Mammary epithelial cell (primary cell): Measurements from ENCODE around the gene CHCHD1.

ENCODE experiments used
- EZH2 ChIP-seq: IDR thresholded peaks from 2 replicates; pipeline ENCODE4 v1.6.1; 2012; ENCODE audit warnings: low read length, inconsistent platforms, borderline replicate concordance
- TF ChIP-seq, protein P1 (sequence below), 2 donors: IDR thresholded peaks in 1 of 2; conservative IDR thresholded peaks in 1 of 2; 2 replicates each; pipeline ENCODE4 v1.5.1; 2011 to 2012; ENCODE audit warnings: inconsistent platforms in 2 of 2, low read length in 2 of 2, mild to moderate bottlenecking in 2 of 2, control low read depth in 1 of 2, low read depth in 1 of 2; ENCODE audit not compliant: insufficient read depth in 1 of 2; ENCODE audit errors: extremely low read depth in 1 of 2

DNA sequence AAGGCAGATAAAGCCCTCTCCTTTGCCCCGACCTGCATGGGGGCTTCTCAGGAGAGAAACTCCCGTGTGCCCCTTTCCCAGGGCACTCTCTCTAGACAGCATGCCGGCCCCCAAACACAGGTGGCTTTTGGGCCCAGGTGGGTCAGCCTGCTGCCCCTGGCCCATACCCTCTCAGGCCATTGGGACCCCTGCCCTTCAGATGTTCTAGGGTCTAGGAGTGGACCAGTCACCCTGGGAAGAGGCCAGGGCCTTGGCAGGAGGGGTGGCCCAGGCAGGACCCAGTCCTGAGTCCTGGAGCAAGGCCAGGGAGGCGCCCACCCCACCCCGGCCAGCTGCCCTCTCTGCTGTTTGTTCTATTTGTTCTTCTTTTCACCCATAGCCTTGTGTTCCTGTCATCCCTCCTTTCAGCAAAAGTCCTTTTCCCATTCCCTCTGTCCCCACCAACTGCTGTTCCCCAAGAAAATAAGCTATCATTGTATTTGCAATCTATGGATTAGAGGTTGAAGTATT is 47.0 kb upstream of the CHCHD1 start:
- TF ChIP-seq, protein P1, sequence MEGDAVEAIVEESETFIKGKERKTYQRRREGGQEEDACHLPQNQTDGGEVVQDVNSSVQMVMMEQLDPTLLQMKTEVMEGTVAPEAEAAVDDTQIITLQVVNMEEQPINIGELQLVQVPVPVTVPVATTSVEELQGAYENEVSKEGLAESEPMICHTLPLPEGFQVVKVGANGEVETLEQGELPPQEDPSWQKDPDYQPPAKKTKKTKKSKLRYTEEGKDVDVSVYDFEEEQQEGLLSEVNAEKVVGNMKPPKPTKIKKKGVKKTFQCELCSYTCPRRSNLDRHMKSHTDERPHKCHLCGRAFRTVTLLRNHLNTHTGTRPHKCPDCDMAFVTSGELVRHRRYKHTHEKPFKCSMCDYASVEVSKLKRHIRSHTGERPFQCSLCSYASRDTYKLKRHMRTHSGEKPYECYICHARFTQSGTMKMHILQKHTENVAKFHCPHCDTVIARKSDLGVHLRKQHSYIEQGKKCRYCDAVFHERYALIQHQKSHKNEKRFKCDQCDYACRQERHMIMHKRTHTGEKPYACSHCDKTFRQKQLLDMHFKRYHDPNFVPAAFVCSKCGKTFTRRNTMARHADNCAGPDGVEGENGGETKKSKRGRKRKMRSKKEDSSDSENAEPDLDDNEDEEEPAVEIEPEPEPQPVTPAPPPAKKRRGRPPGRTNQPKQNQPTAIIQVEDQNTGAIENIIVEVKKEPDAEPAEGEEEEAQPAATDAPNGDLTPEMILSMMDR (conservative IDR thresholded peaks at IDR 0.05 in 1 of 2, IDR thresholded peaks at IDR 0.05 in 1 of 2; ENCODE audit: extremely low read depth in 1 of 2, insufficient read depth in 1 of 2, low read depth in 1 of 2, low read length in 2 of 2) = no peak
- no peak for TF ChIP-seq EZH2
